ENCODE data around the gene ARAP1.
"Not testable (repeated sequence)": the region's sequence is repeated elsewhere in the genome, so short reads cannot be mapped to it uniquely, and the experiment has no call there.

ARAP1 gene

DNA sequence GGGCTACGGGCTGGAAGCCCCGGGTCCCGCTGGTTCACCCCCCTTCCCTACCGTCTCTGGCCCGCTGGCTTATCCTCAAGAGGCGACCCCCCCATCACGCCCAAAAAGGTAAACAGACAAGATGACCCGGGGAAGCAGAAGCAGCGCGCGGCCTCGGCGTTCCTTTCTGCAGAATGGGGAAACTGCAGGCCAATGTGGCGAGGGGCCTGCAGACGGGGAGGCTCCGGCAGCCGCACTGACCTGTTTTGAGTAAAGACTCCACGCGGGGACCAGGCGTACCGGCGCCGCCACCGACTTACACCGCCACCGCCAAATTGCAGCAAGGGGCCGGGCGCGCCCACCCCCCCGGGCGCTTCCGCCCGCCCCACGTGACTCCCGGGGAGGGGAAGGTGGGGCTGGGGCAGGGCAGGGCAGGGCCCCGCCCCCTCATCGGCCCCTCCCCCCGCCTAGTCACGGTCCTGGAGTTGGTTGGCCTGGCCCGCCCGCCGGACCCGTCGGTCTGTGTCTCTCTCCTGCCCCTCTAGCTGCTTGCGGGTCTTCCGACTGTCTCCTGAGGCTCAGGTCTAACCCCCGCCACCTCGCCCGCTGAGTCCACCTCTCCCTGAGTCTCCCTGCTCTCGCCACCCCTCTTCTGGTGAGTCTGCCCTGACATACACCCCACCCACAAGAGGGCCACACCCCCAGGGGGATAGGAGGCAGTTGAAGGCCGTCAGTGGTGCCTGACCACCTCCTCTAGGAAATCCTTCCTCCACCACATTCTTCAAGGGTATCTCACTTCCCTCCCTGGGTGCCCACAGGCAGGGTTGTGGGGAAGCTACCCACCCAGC lies at the start of gene ARAP1:
Gene ARAP1 (minus strand): TSS at position 321 of the 827 bp plus-strand sequence. CDS start 25,280 bp downstream, outside the sequence.
- DNase-seq (ENCODE audit: low spot score), result peak; percentile 70

DNA sequence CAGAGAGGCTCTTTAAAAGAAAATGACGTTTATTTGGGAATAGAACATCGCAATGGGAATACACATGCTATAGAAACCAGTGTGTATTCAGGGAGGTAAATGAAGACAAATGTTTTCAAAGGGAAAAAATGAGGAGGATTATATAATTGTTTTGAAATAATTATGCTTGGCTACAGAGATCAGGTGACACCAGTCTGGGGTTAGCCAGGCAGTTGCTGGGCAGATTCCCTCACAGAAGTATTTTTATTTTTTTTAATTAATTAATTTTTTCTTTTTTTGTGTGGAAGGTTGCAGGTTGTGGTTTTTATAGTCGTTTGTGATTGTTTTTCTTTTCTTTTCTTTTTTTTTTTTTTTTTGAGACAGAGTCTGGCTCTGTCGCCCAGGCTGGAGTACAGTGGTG lies 47.2 kb upstream of the ARAP1 start:
- no peak for DNase-seq (ENCODE audit: low spot score)

DNA sequence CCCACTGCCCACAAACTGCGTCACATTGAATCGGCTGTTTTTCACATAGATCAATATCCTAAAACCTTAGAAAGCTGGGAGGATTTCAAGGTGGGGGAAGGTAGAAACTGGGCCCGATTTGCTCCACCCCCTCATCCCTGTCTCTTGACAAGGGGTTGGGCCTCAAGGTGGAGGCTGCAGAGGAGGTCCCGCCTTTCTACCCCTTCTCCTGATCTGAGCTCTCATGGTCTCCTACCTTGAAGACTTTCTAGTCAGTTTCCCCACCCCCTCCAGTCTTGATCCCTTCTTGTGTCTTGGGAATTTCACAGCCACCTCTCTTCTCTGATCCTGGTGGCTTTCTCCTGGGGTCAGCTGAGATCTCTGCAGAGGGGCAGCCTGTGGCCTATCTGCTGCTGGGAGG lies 46.2 kb upstream of the ARAP1 start:
- no peak for DNase-seq (ENCODE audit: low spot score)

DNA sequence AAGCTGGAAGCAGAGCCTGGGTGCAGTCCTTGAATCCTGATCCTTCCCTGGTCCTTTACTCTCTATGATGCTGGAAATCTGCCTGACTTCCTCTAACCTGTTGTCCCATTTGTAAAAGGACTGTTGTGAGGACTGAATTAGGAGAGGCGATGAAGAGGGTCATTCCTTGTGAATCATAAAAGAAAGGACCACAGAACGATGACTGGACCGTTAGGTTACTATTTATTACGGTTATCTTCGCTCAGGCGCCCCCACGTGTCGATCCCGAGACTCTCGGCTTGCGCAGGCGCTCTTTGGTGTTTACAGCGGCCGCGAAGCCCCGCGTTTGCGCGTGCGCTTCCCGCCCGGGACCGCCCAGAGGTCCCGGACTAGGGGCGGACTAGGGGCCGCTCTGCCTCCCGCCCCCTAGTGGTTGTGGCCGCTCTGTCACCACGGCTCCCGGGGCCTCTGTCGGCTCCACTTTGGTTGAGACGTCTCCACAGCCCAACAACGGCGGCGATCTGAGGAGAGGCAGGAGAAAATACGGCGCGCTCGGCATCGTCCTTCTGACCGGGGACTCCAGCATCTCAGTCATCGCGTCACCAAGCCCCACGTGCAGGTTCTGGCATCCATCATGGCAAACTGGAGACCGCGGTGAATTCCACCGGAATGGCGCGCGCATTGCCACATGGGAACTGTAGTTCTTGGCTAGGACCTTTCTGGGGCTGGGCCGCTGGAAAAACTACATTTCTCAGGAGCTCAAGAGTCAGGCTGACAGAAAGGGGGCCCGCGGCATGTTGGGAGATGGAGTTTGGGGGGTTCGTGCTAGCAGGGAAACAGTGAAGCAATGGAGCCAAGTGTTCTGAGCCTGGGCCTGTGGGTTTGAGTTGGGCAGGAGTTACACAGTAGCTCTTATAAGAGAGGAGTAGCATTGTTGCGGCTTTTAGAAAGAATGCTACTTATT lies 41.5 kb upstream of the ARAP1 start, which contains the start of gene STARD10:
Gene STARD10 (minus strand): TSS at position 623 of the 943 bp plus-strand sequence. CDS start 12,866 bp downstream, outside the sequence.
- peak; percentile 95 for DNase-seq (ENCODE audit: low spot score)

DNA sequence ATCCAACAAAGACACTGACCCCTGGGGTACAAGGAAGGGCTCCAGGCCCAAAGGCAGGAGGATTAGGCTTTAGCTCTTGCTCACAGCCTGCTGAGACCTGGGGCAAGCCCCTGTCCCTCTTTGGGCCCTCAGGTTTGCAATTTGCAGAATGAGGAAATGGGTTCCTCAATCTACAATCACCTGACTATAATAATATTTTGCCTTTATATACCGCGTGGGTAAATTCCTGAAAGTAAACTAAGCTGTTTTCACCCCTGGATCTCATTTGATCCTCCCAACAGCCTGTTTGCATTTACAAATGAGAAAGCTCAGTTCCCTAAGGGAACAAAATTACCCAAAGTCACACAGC lies 40.8 kb upstream of the ARAP1 start:
- no peak for DNase-seq (ENCODE audit: low spot score)

DNA sequence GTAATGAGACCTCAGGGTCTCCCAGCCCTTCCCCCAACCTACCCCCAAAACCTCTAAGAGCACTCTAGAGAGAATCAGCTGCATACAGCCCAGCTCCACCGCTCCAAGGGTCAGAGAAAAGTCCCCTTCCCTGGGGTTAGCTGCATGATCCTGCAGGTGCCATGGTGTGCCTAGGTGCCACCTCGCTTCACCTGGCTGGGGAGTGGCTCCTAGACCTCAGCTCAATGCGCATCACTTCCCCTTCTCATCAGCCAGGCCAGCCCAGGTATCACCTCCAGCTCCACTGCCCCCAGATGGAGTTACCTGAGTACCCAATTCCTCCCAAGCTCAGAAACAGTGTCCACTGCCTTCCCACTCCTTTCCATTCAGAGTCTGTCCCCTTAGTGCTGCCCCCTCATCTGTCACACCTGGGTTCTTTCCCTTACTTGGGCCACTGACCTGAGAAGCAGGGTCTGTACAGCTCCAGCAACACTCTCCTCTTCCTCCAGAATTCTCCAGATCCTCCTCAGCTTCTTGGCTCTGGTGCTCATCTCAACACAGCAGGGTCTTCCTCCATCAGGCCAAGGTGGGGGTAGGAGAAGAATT lies 40.3 kb upstream of the ARAP1 start:
- DNase-seq (ENCODE audit: low spot score), result no peak

DNA sequence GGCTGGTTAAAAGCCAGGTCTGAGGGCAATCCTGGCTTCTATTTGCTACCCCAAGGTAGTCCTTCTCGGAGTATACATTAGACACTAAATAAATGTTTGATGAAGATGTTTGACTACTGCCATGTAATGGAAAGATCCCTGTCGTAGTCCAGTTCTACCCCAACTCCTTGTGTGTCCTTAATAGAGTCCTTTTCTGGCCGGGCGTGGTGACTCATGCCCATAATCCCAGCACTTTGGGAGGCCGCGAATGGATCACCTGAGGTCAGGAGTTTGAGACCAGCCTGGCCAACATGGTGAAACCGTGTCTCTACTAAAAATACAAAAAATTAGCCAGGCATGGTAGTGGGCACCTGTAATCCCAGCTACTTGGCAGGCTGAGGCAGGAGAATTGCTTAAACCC lies 39.0 kb upstream of the ARAP1 start:
- not testable (repeated sequence) for DNase-seq (ENCODE audit: low spot score)

DNA sequence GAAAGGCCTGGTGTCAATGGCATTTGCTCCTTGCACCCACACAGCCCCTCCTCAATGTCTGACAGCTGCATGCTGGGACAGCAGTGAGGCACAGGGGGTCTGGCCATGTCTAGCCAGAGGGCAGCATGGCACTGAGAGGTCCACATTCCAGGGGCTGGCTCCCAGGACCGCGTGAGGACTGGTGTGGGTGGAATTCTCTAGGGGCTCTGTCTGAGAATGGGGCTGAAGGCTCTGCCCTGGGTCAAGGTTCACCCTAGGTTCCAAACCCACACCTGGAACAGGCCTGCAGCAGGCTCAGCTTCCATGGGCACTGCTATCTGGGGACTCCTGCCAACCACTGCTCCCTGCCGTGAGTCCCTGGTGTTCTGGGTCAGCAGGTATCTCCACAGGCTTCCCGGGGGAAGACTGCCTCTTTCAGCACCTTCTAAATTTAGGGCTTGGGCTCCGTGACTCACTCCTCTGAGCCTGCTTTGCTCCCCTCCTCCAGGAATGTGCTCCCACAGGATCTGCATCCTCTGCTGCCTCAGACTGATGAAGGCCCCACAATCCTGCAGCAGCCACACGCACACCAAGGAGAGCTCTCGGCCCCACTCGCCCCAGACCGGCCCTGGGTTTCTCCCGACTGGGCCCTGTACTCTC lies 37.4 kb upstream of the ARAP1 start:
- DNase-seq (ENCODE audit: low spot score), result no peak

DNA sequence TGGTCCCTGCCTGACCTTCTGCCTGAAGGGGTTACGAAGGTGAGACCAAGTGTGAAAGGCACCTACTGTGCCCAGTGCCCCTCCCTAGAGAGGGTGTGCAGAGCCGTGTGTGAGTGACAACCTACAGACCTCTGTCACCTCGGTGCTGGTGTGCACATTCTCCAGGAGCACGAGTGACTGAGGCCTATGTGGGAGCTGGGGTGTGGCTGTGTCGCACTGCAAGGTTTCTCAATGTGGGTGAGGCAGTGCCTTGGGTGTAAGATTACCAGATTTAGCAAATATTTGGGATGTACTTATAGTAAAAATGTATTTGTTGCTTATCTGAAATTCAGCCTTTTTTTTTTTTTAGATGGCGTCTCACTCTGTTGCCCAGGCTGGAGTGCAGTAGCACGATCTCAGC lies 36.0 kb upstream of the ARAP1 start:
- DNase-seq (ENCODE audit: low spot score), result no peak

DNA sequence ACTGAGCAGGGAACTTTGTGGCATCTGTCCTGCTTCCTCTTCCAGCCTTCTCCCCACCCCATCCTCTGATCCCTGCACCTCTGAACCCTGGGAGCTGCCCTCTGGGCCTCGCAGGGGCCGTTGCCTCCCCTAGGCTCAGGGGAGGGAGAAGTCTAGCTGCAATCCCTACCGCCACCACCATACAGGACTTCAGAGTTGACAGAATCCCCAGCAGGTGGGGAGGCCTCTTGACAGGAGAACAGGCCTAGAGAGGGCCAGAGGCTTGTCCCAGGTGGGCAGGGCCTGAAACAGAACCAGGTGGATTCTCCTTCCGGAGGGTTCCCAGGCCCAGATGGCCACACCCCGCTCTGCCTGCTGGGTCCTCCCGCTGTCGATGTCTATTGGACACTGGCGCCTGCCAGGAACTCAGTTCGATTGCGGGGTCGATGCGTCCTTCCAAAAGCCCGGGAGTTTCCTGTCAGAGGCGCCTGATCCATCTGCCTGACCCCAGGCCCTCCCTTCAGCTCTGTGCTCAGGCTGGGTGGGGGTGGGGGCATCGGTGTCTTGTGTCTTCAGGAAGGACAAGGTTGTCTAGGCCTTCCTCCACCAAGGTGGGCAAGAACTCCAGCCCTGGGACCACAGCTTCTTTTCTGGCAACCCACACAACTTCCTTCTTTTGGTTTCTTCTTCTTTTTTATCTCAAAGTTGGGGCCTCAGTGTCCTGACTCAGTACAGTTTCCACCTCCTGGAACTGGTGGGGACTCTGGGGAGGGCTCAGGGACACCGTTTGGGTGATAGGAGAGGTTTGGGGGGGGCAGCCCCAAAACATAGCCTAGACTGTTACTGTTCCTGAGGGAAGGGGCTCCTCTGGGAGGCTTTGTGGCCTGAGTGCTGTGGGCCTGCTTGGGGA lies 35.3 kb upstream of the ARAP1 start:
- no peak for DNase-seq (ENCODE audit: low spot score)

DNA sequence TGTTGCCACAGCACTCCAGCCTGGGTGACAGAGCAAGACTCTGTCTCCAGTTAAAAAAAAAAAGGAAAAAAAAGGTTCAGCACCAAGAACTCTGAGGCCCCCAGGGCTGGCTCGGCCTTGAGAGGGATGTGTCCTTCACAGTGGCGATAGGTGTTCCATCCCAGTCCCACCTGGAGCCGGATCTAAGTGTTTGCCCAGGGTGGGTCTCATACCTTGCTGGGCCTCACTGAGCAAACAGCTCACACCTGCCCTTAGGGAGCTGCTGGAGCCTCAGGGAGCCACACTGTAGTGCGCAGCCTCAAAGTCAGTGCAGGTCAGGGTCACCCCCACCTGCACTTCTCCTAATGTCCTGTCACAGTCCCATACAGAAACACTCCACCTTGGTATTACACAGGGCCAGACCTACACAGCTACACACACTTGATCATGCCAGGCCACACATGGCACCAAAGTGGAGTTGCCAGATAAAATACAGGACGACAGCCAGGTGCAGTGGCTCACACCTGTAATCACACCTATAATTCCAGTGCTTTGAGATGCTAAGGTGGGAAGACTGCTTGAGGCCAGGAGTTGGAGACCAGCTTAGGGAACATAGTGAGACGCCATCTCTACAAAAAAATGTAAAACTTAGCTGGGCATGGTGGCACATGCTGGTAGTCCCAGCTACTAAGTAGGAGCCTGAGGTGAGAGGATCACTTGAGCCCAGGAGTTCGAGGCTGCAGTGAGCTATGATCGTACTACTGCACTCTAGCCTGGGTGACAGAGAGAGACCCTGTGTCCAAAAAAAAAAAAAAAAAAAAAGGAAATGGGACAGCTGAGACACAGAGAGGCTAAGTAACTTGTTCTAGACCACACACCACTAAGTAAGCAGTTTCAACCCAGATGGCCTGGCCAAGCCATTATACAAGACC lies 34.4 kb upstream of the ARAP1 start:
- DNase-seq (ENCODE audit: low spot score), result peak; percentile 47

DNA sequence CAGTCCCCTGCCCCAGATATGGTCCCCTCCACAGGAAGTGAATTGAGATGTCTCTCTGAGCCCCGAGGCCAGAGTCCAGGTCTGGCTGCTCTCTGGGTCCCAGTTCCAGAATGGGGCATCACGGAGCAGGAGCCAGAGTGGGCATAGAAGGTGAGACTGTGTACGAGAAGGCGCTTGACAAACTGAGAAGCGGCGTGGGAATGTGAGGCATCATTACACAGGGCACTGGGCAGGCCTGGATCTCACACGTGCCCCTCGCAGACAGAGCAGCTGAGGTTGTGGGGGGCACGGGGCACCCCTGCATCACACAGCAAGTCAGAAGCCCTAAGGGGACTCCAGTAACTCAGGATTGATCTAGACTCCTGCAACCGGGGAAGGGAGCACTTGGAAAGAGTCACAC lies 32.5 kb upstream of the ARAP1 start:
- no peak for DNase-seq (ENCODE audit: low spot score)

DNA sequence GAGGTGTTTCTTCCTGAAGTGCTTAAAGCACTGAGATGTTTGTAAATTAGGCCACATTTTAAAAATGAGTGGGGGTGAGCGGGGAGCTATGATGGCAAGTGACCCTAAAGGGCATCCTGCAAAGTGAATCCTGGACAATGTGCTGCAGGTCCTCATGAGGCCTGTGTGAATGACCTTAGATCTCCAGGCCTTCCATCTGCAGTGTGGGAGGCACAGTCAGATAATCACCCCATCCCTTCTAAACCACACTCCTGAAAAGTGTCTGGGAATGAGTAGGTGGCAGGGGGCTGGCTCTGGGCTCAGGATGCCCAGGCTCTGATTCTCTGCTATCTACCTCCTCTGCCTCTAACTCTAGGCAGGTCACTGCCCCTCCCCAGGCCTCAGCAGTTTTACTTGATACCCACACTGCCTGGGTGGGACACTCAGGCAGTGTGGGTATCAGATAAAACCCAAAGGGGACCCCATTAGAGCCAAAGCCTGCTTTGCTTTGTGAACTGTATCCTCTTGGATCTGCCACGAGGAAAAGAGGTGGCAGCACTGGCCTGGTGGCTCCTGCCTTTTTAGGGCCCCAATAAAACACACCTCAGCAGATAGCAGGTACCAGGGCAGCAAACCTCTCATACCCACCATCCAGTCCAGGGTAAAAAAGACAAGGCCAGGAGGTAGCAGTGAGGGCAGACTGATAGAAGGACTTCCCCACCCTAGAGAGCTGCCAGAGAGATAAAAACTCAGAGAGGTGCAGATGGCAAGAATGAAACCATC lies 31.1 kb upstream of the ARAP1 start:
- no peak for DNase-seq (ENCODE audit: low spot score)

DNA sequence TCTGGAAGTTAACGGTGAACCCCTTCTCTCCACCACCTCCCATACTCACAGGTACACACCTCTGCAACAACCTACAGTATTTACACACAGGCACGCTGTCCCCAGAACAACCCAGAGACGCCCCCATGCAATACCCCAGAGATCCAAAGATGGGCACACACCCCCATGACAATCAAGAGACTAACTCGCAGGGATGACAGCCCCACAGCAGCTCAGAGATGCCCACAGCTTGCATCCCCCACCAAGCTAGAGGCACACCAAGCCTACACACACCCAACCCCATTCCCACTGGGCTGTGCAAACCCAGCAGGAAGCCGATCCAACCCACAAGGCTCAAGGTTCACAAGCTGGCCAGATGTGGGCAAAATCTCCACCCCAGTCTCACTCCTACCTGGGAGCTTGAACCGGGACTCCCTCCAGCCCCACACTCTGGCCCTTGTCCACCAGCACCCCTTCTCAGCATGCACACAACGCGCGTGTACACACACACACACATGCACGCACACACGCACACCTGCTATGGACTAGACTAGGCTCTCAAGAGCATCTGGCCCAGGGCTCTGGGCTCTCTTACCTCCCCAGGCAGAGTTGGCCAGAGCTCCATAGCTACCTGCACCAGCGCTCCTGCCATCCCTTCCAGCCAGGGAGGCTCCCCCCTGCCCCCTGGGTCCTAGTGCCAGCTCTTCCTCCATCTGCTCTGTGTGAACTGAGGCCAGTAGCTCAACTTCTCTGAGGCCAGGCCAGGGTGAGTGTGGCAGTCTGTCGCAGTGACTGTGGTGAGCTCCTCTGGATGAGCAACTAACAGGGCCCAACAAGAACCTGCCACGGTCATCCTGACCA lies 30.1 kb upstream of the ARAP1 start:
- no peak for DNase-seq (ENCODE audit: low spot score)

DNA sequence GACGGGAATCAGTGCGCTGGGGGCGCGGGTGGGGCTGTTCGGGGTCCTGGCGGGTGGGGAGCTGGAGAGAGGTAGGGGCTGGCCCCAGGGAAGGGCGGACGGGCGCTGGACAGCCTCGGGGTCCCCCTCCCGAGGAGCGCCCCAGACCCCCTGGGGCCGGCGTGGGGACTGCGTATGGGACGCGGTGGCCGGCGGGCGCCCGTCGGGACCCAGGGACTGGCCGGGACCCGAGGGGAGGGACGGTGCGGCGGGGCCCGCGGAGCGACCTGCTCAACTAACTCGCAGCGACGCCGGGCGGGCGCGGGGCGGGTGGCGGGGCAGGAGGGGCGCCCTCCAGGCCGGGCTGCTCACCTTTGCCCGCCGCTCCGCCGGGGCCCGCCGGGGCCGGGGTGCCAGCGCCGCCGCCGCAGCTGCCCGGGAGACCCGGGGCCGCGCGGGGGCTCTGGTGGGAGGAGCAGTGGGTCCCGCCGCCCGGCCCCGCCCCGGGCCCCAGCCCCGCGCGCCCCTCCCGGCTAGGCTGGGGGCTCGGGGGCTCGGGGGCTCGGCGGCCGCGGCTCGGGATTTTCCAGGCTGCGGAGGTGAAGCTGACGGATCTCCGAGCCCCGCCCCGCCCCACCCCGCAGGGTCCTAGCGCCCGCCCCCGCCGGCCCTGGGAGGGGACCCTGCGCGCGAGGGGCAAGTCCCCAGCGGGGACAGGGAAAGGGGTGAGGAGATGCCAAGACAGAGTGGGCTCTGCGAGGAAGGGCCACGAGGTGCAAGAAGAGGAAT lies 29.3 kb upstream of the ARAP1 start:
- DNase-seq (ENCODE audit: low spot score), result no peak

DNA sequence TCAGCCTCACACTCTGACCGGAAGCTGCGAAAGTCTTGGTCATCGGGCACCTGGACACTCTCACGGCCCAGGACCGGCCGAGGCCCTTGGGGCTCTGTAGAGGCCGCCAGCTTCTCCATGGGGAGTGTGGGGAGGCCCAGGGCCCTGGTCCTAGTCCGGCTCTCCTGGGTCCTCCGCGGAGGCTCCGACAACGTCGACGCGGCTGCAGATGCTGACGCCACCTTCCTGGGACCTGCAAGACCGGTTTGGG lies 28.8 kb upstream of the ARAP1 start:
- peak; percentile 23 for DNase-seq (ENCODE audit: low spot score)

DNA sequence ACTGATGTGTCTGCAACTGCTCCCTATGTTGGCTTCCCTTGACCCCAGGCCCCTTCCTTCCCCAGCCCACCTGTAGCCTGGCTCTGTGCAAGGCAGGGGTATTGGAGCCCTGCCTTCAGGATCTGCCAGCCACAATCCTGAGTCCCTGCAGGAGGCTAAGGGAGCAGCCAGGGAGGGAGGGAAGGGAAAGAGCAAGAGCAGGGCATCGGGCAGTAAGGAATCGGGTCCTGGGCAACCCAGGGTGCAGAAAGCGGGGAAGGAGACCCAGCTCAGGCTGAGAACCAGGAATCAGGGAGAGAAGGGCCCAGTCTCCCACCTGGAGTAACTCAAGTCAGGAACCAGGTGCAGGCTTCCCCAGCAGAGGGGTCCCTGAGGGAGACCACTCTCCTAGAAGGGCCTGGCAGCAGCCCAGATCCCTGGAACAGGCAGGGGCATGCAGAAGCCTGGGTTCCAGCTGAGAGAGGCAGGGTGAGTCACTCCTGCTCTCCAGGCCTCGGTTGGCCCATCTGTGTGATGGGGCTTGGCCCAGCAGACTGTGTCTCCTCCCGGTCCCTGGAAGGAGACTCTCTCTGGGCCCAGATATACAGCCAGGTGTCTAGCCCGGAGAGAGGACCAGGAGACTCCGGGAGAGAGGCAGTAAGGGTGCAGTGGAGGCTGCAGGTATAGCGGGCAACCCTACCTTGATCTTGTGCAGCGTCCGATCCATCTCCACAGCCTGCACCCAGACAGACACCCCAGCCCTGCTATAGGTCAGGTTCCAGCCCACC lies 28.3 kb upstream of the ARAP1 start:
- DNase-seq (ENCODE audit: low spot score), result no peak

Data from LoVo (cell line).